Measurements from ENCODE around the gene SERPINB3.

- no peak for TF ChIP-seq CTCF (IDR thresholded peaks at IDR 0.05)
- no peak for TF ChIP-seq POLR2A (IDR thresholded peaks at IDR 0.05)
Measured at GRCh38 chr18:63686871-63687270, 25.2 kb upstream of the SERPINB3 start.

All from body of pancreas (tissue), 4 donors.